Non-pigmented ciliary epithelial cell (primary cell): Measurements from ENCODE around the gene ARHGAP19.

Experiments
- DNase-seq: peaks from one replicate; pipeline ENCODE4 v3.0.0-alpha.2; 2010; ENCODE audit warnings: low read depth

ARHGAP19 gene

GRCh38 chr10:97190450-97190849 is 102.0 kb downstream of the ARHGAP19 start:
- DNase-seq = no peak

GRCh38 chr10:97188261-97188711 is 104.2 kb downstream of the ARHGAP19 start:
- DNase-seq = no peak

- no peak for DNase-seq
Observed at GRCh38 chr10:97186911-97187310, 105.5 kb downstream of the ARHGAP19 start.

- DNase-seq = no peak
Observed at GRCh38 chr10:97185326-97186058, 106.9 kb downstream of the ARHGAP19 start, which contains the start of gene SLIT1. SLIT1 (minus strand) TSS chr10:97185959; CDS start chr10:97185674, 285 bp downstream.

GRCh38 chr10:97184971-97185325 is 107.5 kb downstream of the ARHGAP19 start:
- DNase-seq = no peak

- no peak for DNase-seq
Observed at GRCh38 chr10:97183314-97183713, 109.1 kb downstream of the ARHGAP19 start.

GRCh38 chr10:97182288-97182990 is 110.0 kb downstream of the ARHGAP19 start:
- DNase-seq = no peak

GRCh38 chr10:97180986-97181385 is 111.5 kb downstream of the ARHGAP19 start:
- no peak for DNase-seq

GRCh38 chr10:97180363-97180755 is 112.1 kb downstream of the ARHGAP19 start:
- no peak for DNase-seq

GRCh38 chr10:97179731-97180362 is 112.6 kb downstream of the ARHGAP19 start:
- no peak for DNase-seq

GRCh38 chr10:97179311-97179710 is 113.1 kb downstream of the ARHGAP19 start:
- no peak for DNase-seq

- DNase-seq = no peak
Observed at GRCh38 chr10:97178074-97178473, 114.4 kb downstream of the ARHGAP19 start.

GRCh38 chr10:97176226-97176625 is 116.2 kb downstream of the ARHGAP19 start:
- no peak for DNase-seq

GRCh38 chr10:97175586-97175985 is 116.9 kb downstream of the ARHGAP19 start:
- no peak for DNase-seq

- no peak for DNase-seq
Observed at GRCh38 chr10:97174941-97175340, 117.5 kb downstream of the ARHGAP19 start.

GRCh38 chr10:97174276-97174775 is 118.1 kb downstream of the ARHGAP19 start:
- DNase-seq = no peak

- DNase-seq = no peak
Observed at GRCh38 chr10:97173036-97173435, 119.4 kb downstream of the ARHGAP19 start.
